ENCODE results near the gene ACAT2. TPM values are rescaled to one million over a fixed set of nuclear protein-coding genes. Genes with fewer than 3 reads are reported as not detected.
"Not testable (repeated sequence)": the region's sequence is repeated elsewhere in the genome, so short reads cannot be mapped to it uniquely, and the experiment has no call there.

ACAT2 gene
- total RNA-seq, 4 donors from 2014 or later = 8.2 to 19.8 (median 13.8) TPM

- 89 to 100% methylated on average over 1 of the region's 1 CpG for WGBS, 2 donors (ENCODE audit: low coverage in 1 of 2)
- in situ Hi-C loops (cut with MboI; ENCODE audit: low pct_ligation_motif_present in 1 of 4, low pct_unique_long_range_greater_than_20kb in 1 of 4, low sequenced_read_pairs in 3 of 4) = no loop called here
- no peaks in the 10 kb centered on the region for H3K4me1 ChIP-seq
- intact Hi-C loops (cut with DNase I; ENCODE audit: low total_unique reads) = no loop called here
- H3K9me3 ChIP-seq = no peaks in the 10 kb centered on the region
- H3K36me3 ChIP-seq = peaks cover 0 to 80% (median 25%) of the 10 kb centered on the region in 4 donors
- H3K27ac ChIP-seq = no peak overlapping the region
- TF ChIP-seq CTCF (IDR thresholded peaks at IDR 0.05) (no peak), POLR2A (IDR thresholded peaks at IDR 0.05) (no peak), EP300 (IDR thresholded peaks at IDR 0.05; ENCODE audit: low read depth) (no peak), POLR2AphosphoS5 (IDR thresholded peaks at IDR 0.05) (no peak)
- H3K4me3 ChIP-seq = no peak overlapping the region
- DNase-seq = no peak
- H3K27me3 ChIP-seq = no peaks in the 10 kb centered on the region
Observed at GRCh38 chr6:159746759-159747158, 15.1 kb upstream of the ACAT2 start.

- H3K4me1 ChIP-seq; DNase-seq; H3K27me3 ChIP-seq; in situ Hi-C loops (cut with MboI; ENCODE audit: low pct_ligation_motif_present in 1 of 4, low pct_unique_long_range_greater_than_20kb in 1 of 4, low sequenced_read_pairs in 3 of 4); H3K9me3 ChIP-seq; intact Hi-C loops (cut with DNase I; ENCODE audit: low total_unique reads); H3K27ac ChIP-seq; H3K4me3 ChIP-seq: not testable (repeated sequence)
- 78 to 88% methylated on average over 4 to 7 of the region's 7 CpGs for WGBS, 2 donors (ENCODE audit: low coverage in 1 of 2)
- H3K36me3 ChIP-seq = peaks cover 0 to 71% (median 24%) of the 10 kb centered on the region in 4 donors
Observed at GRCh38 chr6:159748127-159748526, 13.7 kb upstream of the ACAT2 start.

- H3K4me3 ChIP-seq = no peak overlapping the region
- 67 to 83% methylated on average over 1 to 3 of the region's 3 CpGs for WGBS, 2 donors (ENCODE audit: low coverage in 1 of 2)
- H3K36me3 ChIP-seq = peaks cover 0 to 65% (median 21%) of the 10 kb centered on the region in 4 donors
- no peak for DNase-seq
- no peak for TF ChIP-seq POLR2A (IDR thresholded peaks at IDR 0.05)
- TF ChIP-seq CTCF (IDR thresholded peaks at IDR 0.05) = no peak
- TF ChIP-seq POLR2AphosphoS5 (IDR thresholded peaks at IDR 0.05) = no peak
- no peak for TF ChIP-seq EP300 (IDR thresholded peaks at IDR 0.05; ENCODE audit: low read depth)
- intact Hi-C loops (cut with DNase I; ENCODE audit: low total_unique reads) (no loop called here), in situ Hi-C loops (cut with MboI; ENCODE audit: low pct_ligation_motif_present in 1 of 4, low pct_unique_long_range_greater_than_20kb in 1 of 4, low sequenced_read_pairs in 3 of 4) (no loop called here)
- no peaks in the 10 kb centered on the region for H3K4me1 ChIP-seq
- H3K9me3 ChIP-seq = no peaks in the 10 kb centered on the region
- H3K27me3 ChIP-seq = no peaks in the 10 kb centered on the region
- no peak overlapping the region for H3K27ac ChIP-seq
Observed at GRCh38 chr6:159751448-159751847, 10.4 kb upstream of the ACAT2 start.

GRCh38 chr6:159753081-159753872 lies 8.6 kb upstream of the ACAT2 start:
- intact Hi-C loops (cut with DNase I; ENCODE audit: low total_unique reads) (no loop called here), in situ Hi-C loops (cut with MboI; ENCODE audit: low pct_ligation_motif_present in 1 of 4, low pct_unique_long_range_greater_than_20kb in 1 of 4, low sequenced_read_pairs in 3 of 4) (no loop called here)
- no peak for TF ChIP-seq POLR2A (IDR thresholded peaks at IDR 0.05)
- no peak overlapping the region for H3K27ac ChIP-seq
- 74 to 79% methylated on average over 6 of the region's 6 CpGs for WGBS, 2 donors (ENCODE audit: low coverage in 1 of 2)
- H3K4me1 ChIP-seq = no peaks in the 10 kb centered on the region
- no peaks in the 10 kb centered on the region for H3K27me3 ChIP-seq
- DNase-seq = no peak
- H3K9me3 ChIP-seq = no peaks in the 10 kb centered on the region
- H3K36me3 ChIP-seq = peaks cover 0 to 47% (median 21%) of the 10 kb centered on the region in 4 donors
- no peak overlapping the region for H3K4me3 ChIP-seq

- intact Hi-C loops (cut with DNase I; ENCODE audit: low total_unique reads) = no loop called here
- Histone ChIP-seq H3K4me1 (no peaks in the 10 kb centered on the region), H3K4me3 (no peak overlapping the region), H3K9me3 (no peaks in the 10 kb centered on the region), H3K27me3 (no peaks in the 10 kb centered on the region), H3K36me3 (peaks cover 0 to 45% (median 18%) of the 10 kb centered on the region in 4 donors), H3K27ac (no peak overlapping the region)
- in situ Hi-C loops (cut with MboI; ENCODE audit: low pct_ligation_motif_present in 1 of 4, low pct_unique_long_range_greater_than_20kb in 1 of 4, low sequenced_read_pairs in 3 of 4) = no loop called here
- no peak for TF ChIP-seq EP300 (IDR thresholded peaks at IDR 0.05; ENCODE audit: low read depth)
- TF ChIP-seq CTCF (IDR thresholded peaks at IDR 0.05) = no peak
- no peak for TF ChIP-seq POLR2AphosphoS5 (IDR thresholded peaks at IDR 0.05)
- no peak for TF ChIP-seq POLR2A (IDR thresholded peaks at IDR 0.05)
- DNase-seq = no peak
- WGBS, 2 donors (ENCODE audit: low coverage in 1 of 2) = 83 to 88% methylated on average over 1 to 2 of the region's 2 CpGs
Observed at GRCh38 chr6:159754401-159754800, 7.4 kb upstream of the ACAT2 start.
